Neural progenitor cell (in vitro differentiated cells): ENCODE results near the gene GTPBP2. TPM values are rescaled to one million over a fixed set of nuclear protein-coding genes. Genes with fewer than 3 reads are reported as not detected.
A peak's percentile ranks its signal among the peaks of the same experiment; 100 is the strongest.
"Not testable (repeated sequence)": the region's sequence is repeated elsewhere in the genome, so short reads cannot be mapped to it uniquely, and the experiment has no call there.

Experiments used
- DNase-seq: peaks from one replicate; pipeline ENCODE4 v3.0.0-alpha.2; 2016; ENCODE audit warnings: low spot score
- H2AFZ ChIP-seq: fragments of 200-600 bp; sonication (generic); replicated peaks from 2 replicates; pipeline ENCODE4 v1.6.1; 2016; ENCODE audit warnings: antibody characterized with exemption
- H3F3A ChIP-seq: fragments of 200-600 bp; sonication (generic); 2 replicates; pipeline ENCODE4 v1.6.1; 2016; ENCODE audit warnings: antibody characterized with exemption, low read depth
- H3K27ac ChIP-seq: fragments of 200-600 bp; sonication (generic); 2 replicates; pipeline ENCODE4 v1.5.1; 2016; ENCODE audit warnings: mild to moderate bottlenecking
- H3K27me3 ChIP-seq: fragments of 200-600 bp; sonication (generic); 2 replicates; pipeline ENCODE4 v1.6.1; 2016; ENCODE audit warnings: mild to moderate bottlenecking, moderate library complexity
- H3K36me3 ChIP-seq: fragments of 200-600 bp; sonication (generic); 2 replicates; pipeline ENCODE4 v1.5.1; 2016
- H3K4me1 ChIP-seq: fragments of 200-600 bp; sonication (generic); 2 replicates; pipeline ENCODE4 v1.6.1; 2016; ENCODE audit warnings: mixed run types
- H3K4me2 ChIP-seq: fragments of 200-600 bp; sonication (generic); 2 replicates; pipeline ENCODE4 v1.6.1; 2016
- H3K4me3 ChIP-seq: fragments of 200-600 bp; sonication (generic); 2 replicates; pipeline ENCODE4 v1.5.1; 2016
- H3K79me2 ChIP-seq: fragments of 200-600 bp; sonication (generic); 2 replicates; pipeline ENCODE4 v1.6.1; 2016; ENCODE audit warnings: low read depth
- H3K9ac ChIP-seq: fragments of 200-600 bp; sonication (generic); 2 replicates; pipeline ENCODE4 v1.6.1; 2016
- H3K9me3 ChIP-seq: fragments of 200-600 bp; sonication (generic); 2 replicates; pipeline ENCODE4 v1.5.1; 2016; ENCODE audit warnings: low read depth
- H4K20me1 ChIP-seq: fragments of 200-600 bp; sonication (generic); 2 replicates; pipeline ENCODE4 v1.6.1; 2016; ENCODE audit warnings: low read depth
- H3K27ac Mint-ChIP-seq: 3 replicates; pipeline ENCODE4 v1.8.0; 2021; ENCODE audit warnings: mixed read lengths
- H3K27me3 Mint-ChIP-seq: 2 replicates; pipeline ENCODE4 v1.8.0; 2022; ENCODE audit warnings: low read depth, mild to moderate bottlenecking, inconsistent platforms, moderate library complexity, mixed read lengths; ENCODE audit not compliant: insufficient read depth
- H3K36me3 Mint-ChIP-seq: 3 replicates; pipeline ENCODE4 v1.8.0; 2021; ENCODE audit warnings: mixed read lengths
- H3K4me1 Mint-ChIP-seq: 3 replicates; pipeline ENCODE4 v1.8.0; 2021; ENCODE audit warnings: mixed read lengths
- H3K4me3 Mint-ChIP-seq: 3 replicates; pipeline ENCODE4 v1.8.0; 2021; ENCODE audit warnings: mild to moderate bottlenecking, moderate library complexity, mixed read lengths
- H3K9me3 Mint-ChIP-seq: 3 replicates; pipeline ENCODE4 v1.8.0; 2020; ENCODE audit warnings: mixed read lengths
- EZH2 ChIP-seq: fragments of 200-600 bp; sonication (generic); IDR thresholded peaks from 2 replicates; pipeline ENCODE4 v1.6.1; 2017; ENCODE audit warnings: antibody characterized with exemption, mild to moderate bottlenecking, moderate library complexity
- EZH2phosphoT487 ChIP-seq: fragments of 200-600 bp; sonication (generic); IDR thresholded peaks from 2 replicates; pipeline ENCODE4 v1.6.1; 2017; ENCODE audit warnings: antibody characterized with exemption
- total RNA-seq: library from RNA; depleted of rRNA; stranded (reverse); fragments of >200 nt; gene quantifications from 2 replicates; pipeline ENCODE4 v1.2.3, GENCODE V29; 2015; ENCODE audit warnings: low replicate concordance
- TF ChIP-seq, protein P1 (sequence below): fragments of 200-600 bp; sonication (generic); IDR thresholded peaks from 2 replicates; pipeline ENCODE4 v1.5.1; 2017; ENCODE audit warnings: antibody characterized with exemption, mild to moderate bottlenecking

The GTPBP2 gene
- total RNA-seq, 1 donor from 2014 or later = 45.5 TPM

DNA sequence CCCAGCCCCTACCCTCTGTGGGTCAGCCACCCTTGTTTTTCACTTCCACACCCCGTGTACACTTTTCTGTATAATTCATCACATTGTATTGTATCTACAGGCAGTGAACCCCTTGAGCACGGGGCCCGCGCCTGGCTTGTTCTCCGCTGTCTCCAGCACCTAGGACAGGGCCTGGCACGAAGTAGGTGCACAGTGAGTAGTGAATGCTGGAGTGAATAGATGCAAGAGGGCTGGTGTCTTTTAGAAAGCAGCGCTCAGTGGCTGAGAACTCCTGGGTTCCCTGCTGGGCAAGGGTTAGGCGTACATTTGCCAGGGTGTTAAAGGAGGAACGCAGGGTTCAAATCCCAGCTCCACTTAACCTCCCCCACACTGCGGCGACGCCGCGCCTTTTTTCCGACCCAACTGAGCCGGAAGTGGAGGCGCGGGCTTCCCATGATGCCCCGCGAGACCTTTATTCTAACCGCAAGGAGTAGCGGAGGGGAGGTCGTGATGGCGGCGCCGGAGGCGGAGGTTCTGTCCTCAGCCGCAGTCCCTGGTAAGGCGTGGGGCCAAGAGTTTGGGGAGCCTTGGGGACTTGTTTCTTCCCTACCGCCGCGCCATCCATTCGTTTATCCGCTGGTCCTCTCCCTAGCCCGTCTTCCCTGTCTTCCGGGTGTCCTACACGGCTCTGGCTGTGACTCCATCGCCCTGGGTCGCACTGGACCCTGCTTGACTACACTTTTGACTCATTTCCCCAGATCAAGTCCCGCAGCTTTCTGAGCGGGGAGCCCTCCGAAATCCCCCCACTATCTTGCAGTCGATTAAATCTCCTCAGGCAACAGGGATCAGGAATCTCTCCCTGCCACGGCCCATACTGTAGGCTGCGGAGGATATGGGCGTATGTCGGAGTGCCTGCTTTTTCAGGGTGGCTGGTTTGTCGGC lies 6.6 kb upstream of the GTPBP2 start, which contains the start of gene MAD2L1BP:
MAD2L1BP (plus strand) TSS at position 454 of the 921 bp plus-strand sequence; CDS start at position 490, 36 bp downstream.
- TF ChIP-seq EZH2 = no peak
- TF ChIP-seq, protein P1, sequence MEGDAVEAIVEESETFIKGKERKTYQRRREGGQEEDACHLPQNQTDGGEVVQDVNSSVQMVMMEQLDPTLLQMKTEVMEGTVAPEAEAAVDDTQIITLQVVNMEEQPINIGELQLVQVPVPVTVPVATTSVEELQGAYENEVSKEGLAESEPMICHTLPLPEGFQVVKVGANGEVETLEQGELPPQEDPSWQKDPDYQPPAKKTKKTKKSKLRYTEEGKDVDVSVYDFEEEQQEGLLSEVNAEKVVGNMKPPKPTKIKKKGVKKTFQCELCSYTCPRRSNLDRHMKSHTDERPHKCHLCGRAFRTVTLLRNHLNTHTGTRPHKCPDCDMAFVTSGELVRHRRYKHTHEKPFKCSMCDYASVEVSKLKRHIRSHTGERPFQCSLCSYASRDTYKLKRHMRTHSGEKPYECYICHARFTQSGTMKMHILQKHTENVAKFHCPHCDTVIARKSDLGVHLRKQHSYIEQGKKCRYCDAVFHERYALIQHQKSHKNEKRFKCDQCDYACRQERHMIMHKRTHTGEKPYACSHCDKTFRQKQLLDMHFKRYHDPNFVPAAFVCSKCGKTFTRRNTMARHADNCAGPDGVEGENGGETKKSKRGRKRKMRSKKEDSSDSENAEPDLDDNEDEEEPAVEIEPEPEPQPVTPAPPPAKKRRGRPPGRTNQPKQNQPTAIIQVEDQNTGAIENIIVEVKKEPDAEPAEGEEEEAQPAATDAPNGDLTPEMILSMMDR = no peak
- no peak for TF ChIP-seq EZH2phosphoT487
- H3K9me3 Mint-ChIP-seq = no peaks in the 10 kb centered on the region

GRCh38 chr6:43634702-43635303 lies 5.7 kb upstream of the GTPBP2 start:
- Mint-ChIP-seq H3K27ac (peak overlapping the region; percentile 99), H3K4me3 (peak overlapping the region; percentile 100), H3K27me3 (peaks cover 13% of the 10 kb centered on the region), H3K9me3 (no peaks in the 10 kb centered on the region), H3K36me3 (peaks cover 7% of the 10 kb centered on the region), H3K4me1 (peaks cover 37% of the 10 kb centered on the region)
- peaks cover 21% of the 10 kb centered on the region for H3K4me1 ChIP-seq
- TF ChIP-seq EZH2 = no peak
- no peak for TF ChIP-seq EZH2phosphoT487
- TF ChIP-seq, protein P1 = no peak
- H4K20me1 ChIP-seq = peaks cover 19% of the 10 kb centered on the region
- peaks cover 4% of the 10 kb centered on the region for H3K36me3 ChIP-seq
- no peaks in the 10 kb centered on the region for H3K9me3 ChIP-seq
- no peak overlapping the region for H2AFZ ChIP-seq
- H3K27ac ChIP-seq = no peak overlapping the region
- no peak overlapping the region for H3K9ac ChIP-seq
- H3F3A ChIP-seq = peaks cover 33% of the 10 kb centered on the region
- H3K4me2 ChIP-seq = no peak overlapping the region
- H3K27me3 ChIP-seq = no peaks in the 10 kb centered on the region
- peaks cover 42% of the 10 kb centered on the region for H3K79me2 ChIP-seq
- H3K4me3 ChIP-seq = no peak overlapping the region
- DNase-seq = no peak

More for the DNA sequence above, 6.6 kb upstream of the GTPBP2 start, which contains the start of gene MAD2L1BP:
- H3K4me2 ChIP-seq = peak within 1 kb of the TSS; percentile 90
- Mint-ChIP-seq H3K27me3 (peaks cover 13% of the 10 kb centered on the region), H3K27ac (peak within 1 kb of the TSS; percentile 99), H3K4me1 (peaks cover 38% of the 10 kb centered on the region), H3K4me3 (peak within 1 kb of the TSS; percentile 100), H3K36me3 (peaks cover 15% of the 10 kb centered on the region)
- peak within 1 kb of the TSS; percentile 63 for H2AFZ ChIP-seq
- peaks cover 30% of the 10 kb centered on the region for H3F3A ChIP-seq
- peak within 1 kb of the TSS; percentile 73 for H3K9ac ChIP-seq
- H3K4me1 ChIP-seq = peaks cover 25% of the 10 kb centered on the region
- no peaks in the 10 kb centered on the region for H3K9me3 ChIP-seq
- H3K27ac ChIP-seq = no peak within 1 kb of the TSS
- H4K20me1 ChIP-seq = peaks cover 28% of the 10 kb centered on the region
- no peaks in the 10 kb centered on the region for H3K27me3 ChIP-seq
- H3K36me3 ChIP-seq = peaks cover 5% of the 10 kb centered on the region
- peak; percentile 84 for DNase-seq
- H3K4me3 ChIP-seq = peak within 1 kb of the TSS; percentile 79
- H3K79me2 ChIP-seq = peaks cover 50% of the 10 kb centered on the region

GRCh38 chr6:43633002-43633401 lies 3.9 kb upstream of the GTPBP2 start:
- H3K27me3 Mint-ChIP-seq = peaks cover 13% of the 10 kb centered on the region
- H3K79me2 ChIP-seq = peaks cover 32% of the 10 kb centered on the region
- not testable (repeated sequence) for H3K27me3 ChIP-seq, DNase-seq, H3K4me3 Mint-ChIP-seq, H3K9ac ChIP-seq, H3K4me3 ChIP-seq, H4K20me1 ChIP-seq, H3K4me2 ChIP-seq, H2AFZ ChIP-seq, H3K27ac Mint-ChIP-seq, H3K36me3 Mint-ChIP-seq, H3K9me3 Mint-ChIP-seq, H3K27ac ChIP-seq, H3K9me3 ChIP-seq, H3K36me3 ChIP-seq
- peaks cover 38% of the 10 kb centered on the region for H3K4me1 Mint-ChIP-seq
- peaks cover 12% of the 10 kb centered on the region for H3K4me1 ChIP-seq
- H3F3A ChIP-seq = peaks cover 31% of the 10 kb centered on the region
